Pancreas (tissue), 10 donors: ENCODE data around the gene EWSR1. TPM values are rescaled to one million over a fixed set of nuclear protein-coding genes. Genes with fewer than 3 reads are reported as not detected.

Source experiments
- ATAC-seq, 4 donors: fragments of 200-7000 bp; cut with Tn5 transposase; one replicate each; pipeline versions ENCODE4 v1.8.0 to v1.9.1; 2020; ENCODE audit warnings: mild to moderate bottlenecking in 4 of 4, moderate library complexity in 4 of 4
- DNase-seq, 6 donors: peaks; one replicate each; pipeline ENCODE4 v3.0.0-alpha.2; 2020
- FAIRE-seq: peaks from 2 replicates; lab custom pipeline; 2012; peaks lifted over from hg19 to GRCh38; lab: Jason Lieb, UNC
- H3K27ac ChIP-seq, 4 donors: fragments of 200-600 bp; sonication (generic); 1 replicate in 3 of 4; 2 replicates in 1 of 4; pipeline versions ENCODE4 v1.5.0 to v1.8.0; 2020
- H3K27me3 ChIP-seq, 4 donors: fragments of 200-600 bp; one replicate each; pipeline ENCODE4 v1.8.0; 2021
- H3K36me3 ChIP-seq, 3 donors: fragments of 200-600 bp; sonication (generic) in 1 of 3; one replicate each; pipeline versions ENCODE4 v1.5.0 to v1.8.0; 2020 to 2021
- H3K4me1 ChIP-seq, 3 donors: fragments of 200-600 bp; one replicate each; pipeline ENCODE4 v1.8.0; 2021
- H3K4me3 ChIP-seq, 4 donors: fragments of 200-600 bp; sonication (generic) in 2 of 4; one replicate each; pipeline versions ENCODE4 v1.5.0 to v1.8.0; 2020 to 2021
- H3K9me3 ChIP-seq, 4 donors: fragments of 200-600 bp; one replicate each; pipeline ENCODE4 v1.8.0; 2021
- WGBS, 2 donors: extraction: QIAGEN DNeasy Blood & Tissue Kit; methylation state at CpG; one replicate each; pipeline ENCODE4 v1.1.7; 2013; 5-methylcytosine and 5-hydroxymethylcytosine counted together
- intact Hi-C, 3 donors: fragments of 100-400 bp; cut with DNase I; formaldehyde crosslinking; loops; one replicate each; pipeline versions ENCODE4 v1.11.1 to v1.14.2; 2022
- polyA plus RNA-seq, 2 donors: library from polyadenylated mRNA; stranded (reverse); fragments of 200-250 nt; gene quantifications; one replicate each; pipeline ENCODE4 v1.2.3, GENCODE V29; 2013
- total RNA-seq, 6 donors: library from RNA; stranded (reverse); fragmentation: NEBNext Ultra II Directional in 4 of 6; extraction: Animal tissue kit (Norgen Biotek cat#: 25700) in 4 of 6; gene quantifications; one replicate each; pipeline versions ENCODE4 v1.2.1 to v1.2.4, GENCODE V29; 2021 to 2023
- TF ChIP-seq, protein P1 (sequence below), 4 donors: fragments of 200-600 bp; sonication (generic) in 3 of 4; IDR thresholded peaks; one replicate each; pipeline versions ENCODE4 v1.5.0 to v1.8.0; 2021; ENCODE audit warnings: antibody characterized with exemption in 4 of 4
- donor health status: healthy with polysubstance abuse.
- donor health status: DM: no; HTN: no; CAD: no; lungs with moderate emphysema.
- donor health status: DM: no; HTN: no; CAD: no.
- donor health status: control.
- donor health status: control.
- donor health status: Bipolar disorder and iron deficiency.
- donor health status: DM: yes; HTN: yes; CAD: no.
- donor health status: DM: no; HTN: no; CAD: no.
- donor health status: DM: no; HTN: no; CAD: no.
- donor health status: DM: yes; HTN: yes; CAD: no.

EWSR1 gene
- total and polyA plus RNA-seq, 8 donors = 49.2 to 257 (median 101) TPM

DNA sequence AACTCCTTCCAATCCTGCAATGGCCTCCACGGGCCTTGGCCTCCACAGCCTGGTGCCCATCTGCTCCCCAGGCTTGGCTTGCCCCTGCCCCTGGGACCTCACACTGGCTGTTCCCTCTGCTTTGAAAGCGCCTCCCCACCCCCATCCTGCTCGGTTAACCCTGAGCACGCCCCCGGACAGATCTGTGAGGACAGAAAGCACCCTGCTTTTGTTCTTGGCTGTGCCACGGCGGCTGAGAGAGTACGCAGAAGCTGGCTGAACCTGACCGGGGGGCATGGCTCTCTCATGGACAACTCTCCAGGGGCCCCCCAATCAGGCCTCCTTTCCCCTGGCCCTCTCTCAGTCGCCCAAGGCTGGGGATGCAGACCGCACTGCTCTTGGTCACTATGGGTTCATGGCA lies 67.6 kb downstream of the EWSR1 start:
- Histone ChIP-seq H3K27me3 (no peaks in the 10 kb centered on the region), H3K27ac (no peak overlapping the region), H3K4me1 (no peaks in the 10 kb centered on the region), H3K4me3 (no peak overlapping the region), H3K9me3 (no peaks in the 10 kb centered on the region), H3K36me3 (peaks cover 8 to 41% (median 8%) of the 10 kb centered on the region in 3 donors)
- ATAC-seq (no peak), FAIRE-seq (no peak), DNase-seq (no peak)
- intact Hi-C loops = no loop called here
- WGBS, 2 donors = 91 to 98% methylated on average over 11 of the region's 11 CpGs
- TF ChIP-seq, protein P1, sequence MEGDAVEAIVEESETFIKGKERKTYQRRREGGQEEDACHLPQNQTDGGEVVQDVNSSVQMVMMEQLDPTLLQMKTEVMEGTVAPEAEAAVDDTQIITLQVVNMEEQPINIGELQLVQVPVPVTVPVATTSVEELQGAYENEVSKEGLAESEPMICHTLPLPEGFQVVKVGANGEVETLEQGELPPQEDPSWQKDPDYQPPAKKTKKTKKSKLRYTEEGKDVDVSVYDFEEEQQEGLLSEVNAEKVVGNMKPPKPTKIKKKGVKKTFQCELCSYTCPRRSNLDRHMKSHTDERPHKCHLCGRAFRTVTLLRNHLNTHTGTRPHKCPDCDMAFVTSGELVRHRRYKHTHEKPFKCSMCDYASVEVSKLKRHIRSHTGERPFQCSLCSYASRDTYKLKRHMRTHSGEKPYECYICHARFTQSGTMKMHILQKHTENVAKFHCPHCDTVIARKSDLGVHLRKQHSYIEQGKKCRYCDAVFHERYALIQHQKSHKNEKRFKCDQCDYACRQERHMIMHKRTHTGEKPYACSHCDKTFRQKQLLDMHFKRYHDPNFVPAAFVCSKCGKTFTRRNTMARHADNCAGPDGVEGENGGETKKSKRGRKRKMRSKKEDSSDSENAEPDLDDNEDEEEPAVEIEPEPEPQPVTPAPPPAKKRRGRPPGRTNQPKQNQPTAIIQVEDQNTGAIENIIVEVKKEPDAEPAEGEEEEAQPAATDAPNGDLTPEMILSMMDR (IDR thresholded peaks at IDR 0.05) = no peak

DNA sequence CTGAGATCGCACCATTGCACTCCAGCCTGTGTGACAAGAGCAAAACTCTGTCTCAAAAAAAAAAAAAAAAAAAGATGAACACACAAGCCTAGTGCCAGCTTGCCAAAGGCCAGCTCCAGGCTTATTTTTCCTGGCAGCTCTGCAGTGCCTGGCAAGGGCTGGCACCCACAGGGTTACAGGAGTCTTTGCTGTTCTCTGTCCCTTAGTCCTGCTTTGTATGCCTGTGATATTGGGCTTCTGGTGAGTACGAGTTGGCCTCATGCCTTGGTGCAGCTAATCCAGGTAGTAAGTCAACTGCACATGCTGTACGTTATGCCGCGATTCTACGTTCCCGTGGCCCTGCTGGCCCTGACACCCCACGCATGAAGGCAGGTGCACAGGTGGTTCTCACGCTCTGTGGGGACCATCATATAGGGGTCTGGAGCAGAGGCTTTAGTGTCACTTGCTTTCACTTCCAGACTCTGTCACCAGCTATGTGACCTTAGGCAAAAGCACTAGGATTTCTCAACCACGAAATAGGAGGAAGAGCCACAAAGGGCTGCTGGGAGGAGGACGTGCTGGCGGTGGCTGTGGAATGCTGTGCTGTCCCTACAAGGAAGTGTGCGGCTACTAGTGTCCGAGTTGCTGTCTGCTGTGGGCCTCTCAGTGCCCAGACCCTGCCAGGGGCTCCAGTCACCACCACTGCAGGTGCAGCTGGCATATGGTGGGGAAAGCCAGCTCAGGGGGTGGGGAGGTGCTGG lies 68.9 kb downstream of the EWSR1 start:
- DNase-seq = no peak
- Histone ChIP-seq H3K27me3 (no peaks in the 10 kb centered on the region), H3K27ac (no peak overlapping the region), H3K36me3 (peaks cover 8 to 42% (median 9%) of the 10 kb centered on the region in 3 donors), H3K4me1 (peaks cover 4 to 8% (median 8%) of the 10 kb centered on the region in 3 donors), H3K9me3 (no peaks in the 10 kb centered on the region), H3K4me3 (no peak overlapping the region)
- TF ChIP-seq, protein P1 (IDR thresholded peaks at IDR 0.05) = no peak
- intact Hi-C loops = no loop called here
- 84 to 87% methylated on average over 14 of the region's 14 CpGs for WGBS, 2 donors
- no peak for FAIRE-seq
- peak in 2 of 4 donors; percentile 11 to 16 for ATAC-seq

DNA sequence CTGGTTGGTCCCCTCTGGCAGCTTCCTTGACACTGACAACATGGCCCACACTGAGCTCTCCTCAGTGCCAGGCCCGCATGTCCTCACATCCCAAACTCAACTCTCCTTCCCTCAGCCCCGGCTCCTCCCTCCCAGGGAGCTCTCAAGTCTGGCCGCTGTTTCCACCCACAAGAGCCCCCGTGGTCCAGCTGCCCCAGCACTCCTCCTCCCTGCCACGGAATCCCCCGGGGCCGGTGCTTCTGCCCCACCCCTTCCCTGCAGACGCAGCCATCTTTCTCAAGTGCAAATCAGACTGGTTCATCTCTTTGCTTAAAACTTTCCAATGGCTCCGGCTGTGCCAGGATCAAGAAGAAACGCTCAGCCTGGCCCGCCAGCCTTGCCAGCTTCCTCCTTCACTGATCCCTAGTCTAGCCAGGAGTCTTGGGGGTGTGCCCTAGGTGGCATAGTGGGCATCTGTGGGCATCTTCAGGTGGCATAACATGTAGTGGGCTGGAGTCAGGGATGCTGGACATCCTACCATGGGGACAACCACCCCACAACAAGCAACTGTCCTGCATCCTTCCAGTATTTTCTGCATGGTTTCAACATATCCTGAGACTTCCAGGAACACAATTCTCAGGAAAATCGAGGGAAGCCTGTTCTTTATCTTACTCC lies 69.7 kb downstream of the EWSR1 start:
- intact Hi-C loops = no loop called here
- ATAC-seq = no peak

DNA sequence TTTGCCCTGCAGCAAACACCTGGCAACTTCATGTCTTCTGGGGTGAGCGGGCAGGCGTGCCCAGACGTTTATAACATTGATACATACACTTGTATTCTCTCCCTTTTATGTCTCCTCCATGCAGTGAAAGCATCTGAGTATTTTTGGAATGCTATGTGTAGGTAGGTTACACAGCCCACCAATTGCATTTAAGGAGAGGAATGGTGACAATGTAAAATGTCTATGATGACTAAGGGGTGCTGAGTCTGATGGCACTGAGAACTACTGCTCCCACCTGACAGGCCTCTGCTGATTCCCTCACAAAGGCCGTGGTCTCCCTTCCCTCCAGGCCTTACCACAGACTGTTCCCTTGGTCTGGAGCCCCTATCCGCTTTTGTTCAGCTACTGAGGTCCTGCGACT lies 70.3 kb downstream of the EWSR1 start:
- DNase-seq = no peak
- Histone ChIP-seq H3K4me3 (no peak overlapping the region), H3K4me1 (peaks cover 18 to 23% (median 20%) of the 10 kb centered on the region in 3 donors), H3K27ac (no peak overlapping the region), H3K9me3 (no peaks in the 10 kb centered on the region), H3K36me3 (peaks cover 8 to 42% (median 9%) of the 10 kb centered on the region in 3 donors), H3K27me3 (no peaks in the 10 kb centered on the region)
- ATAC-seq = no peak
- TF ChIP-seq, protein P1 (IDR thresholded peaks at IDR 0.05) = no peak
- FAIRE-seq = no peak
- intact Hi-C loops = no loop called here
- WGBS, 2 donors = 89 to 90% methylated on average over 6 of the region's 6 CpGs

More for the DNA sequence above, 69.7 kb downstream of the EWSR1 start:
- Histone ChIP-seq H3K27ac (no peak overlapping the region), H3K9me3 (no peaks in the 10 kb centered on the region), H3K36me3 (peaks cover 8 to 42% (median 9%) of the 10 kb centered on the region in 3 donors), H3K27me3 (no peaks in the 10 kb centered on the region), H3K4me3 (no peak overlapping the region), H3K4me1 (peaks cover 12 to 17% (median 14%) of the 10 kb centered on the region in 3 donors)
- DNase-seq = no peak
- TF ChIP-seq, protein P1 (IDR thresholded peaks at IDR 0.05) = no peak
- FAIRE-seq = no peak
- 87 to 91% methylated on average over 12 of the region's 12 CpGs for WGBS, 2 donors
